ENCODE data around the gene SNRPB2.

DNA sequence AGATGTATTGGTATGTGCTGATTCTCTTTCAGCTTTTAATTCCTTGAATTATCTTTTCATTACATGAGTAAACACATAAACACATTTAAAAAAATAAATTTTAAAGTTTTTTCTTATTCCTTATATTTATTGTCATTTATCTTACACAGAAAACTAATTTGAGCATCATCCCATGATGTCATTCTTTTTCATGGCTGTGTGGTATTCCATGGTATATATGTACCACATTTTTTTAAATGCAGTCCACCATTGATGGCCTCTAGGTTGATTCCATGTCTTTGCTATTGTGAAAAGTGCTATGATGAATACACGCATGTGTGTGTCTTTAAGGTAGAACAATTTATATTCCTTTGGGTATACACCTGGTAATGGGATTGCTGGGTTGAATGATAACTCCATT lies 51.7 kb downstream of the SNRPB2 start:
- TF ChIP-seq, protein P1, sequence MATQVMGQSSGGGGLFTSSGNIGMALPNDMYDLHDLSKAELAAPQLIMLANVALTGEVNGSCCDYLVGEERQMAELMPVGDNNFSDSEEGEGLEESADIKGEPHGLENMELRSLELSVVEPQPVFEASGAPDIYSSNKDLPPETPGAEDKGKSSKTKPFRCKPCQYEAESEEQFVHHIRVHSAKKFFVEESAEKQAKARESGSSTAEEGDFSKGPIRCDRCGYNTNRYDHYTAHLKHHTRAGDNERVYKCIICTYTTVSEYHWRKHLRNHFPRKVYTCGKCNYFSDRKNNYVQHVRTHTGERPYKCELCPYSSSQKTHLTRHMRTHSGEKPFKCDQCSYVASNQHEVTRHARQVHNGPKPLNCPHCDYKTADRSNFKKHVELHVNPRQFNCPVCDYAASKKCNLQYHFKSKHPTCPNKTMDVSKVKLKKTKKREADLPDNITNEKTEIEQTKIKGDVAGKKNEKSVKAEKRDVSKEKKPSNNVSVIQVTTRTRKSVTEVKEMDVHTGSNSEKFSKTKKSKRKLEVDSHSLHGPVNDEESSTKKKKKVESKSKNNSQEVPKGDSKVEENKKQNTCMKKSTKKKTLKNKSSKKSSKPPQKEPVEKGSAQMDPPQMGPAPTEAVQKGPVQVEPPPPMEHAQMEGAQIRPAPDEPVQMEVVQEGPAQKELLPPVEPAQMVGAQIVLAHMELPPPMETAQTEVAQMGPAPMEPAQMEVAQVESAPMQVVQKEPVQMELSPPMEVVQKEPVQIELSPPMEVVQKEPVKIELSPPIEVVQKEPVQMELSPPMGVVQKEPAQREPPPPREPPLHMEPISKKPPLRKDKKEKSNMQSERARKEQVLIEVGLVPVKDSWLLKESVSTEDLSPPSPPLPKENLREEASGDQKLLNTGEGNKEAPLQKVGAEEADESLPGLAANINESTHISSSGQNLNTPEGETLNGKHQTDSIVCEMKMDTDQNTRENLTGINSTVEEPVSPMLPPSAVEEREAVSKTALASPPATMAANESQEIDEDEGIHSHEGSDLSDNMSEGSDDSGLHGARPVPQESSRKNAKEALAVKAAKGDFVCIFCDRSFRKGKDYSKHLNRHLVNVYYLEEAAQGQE (IDR thresholded peaks at IDR 0.05; ENCODE audit: insufficient read depth in 1 of 2, low read depth in 2 of 2, low read length in 2 of 2) = no peak
- TF ChIP-seq POLR2AphosphoS5 (IDR thresholded peaks at IDR 0.05; ENCODE audit: low read depth, low read length) = no peak

Data from PFSK-1 (cell line).